Activated CD4-positive, CD25-positive, alpha-beta regulatory T cell treated with anti-CD3 and anti-CD28 coated beads, Interleukin-2, amount 50 U/mL, for 24 hours (primary cell): ENCODE measurements around the gene PALB2.

Source experiments
- ATAC-seq, 2 donors: fragments of 150-1000 bp; cut with Tn5 transposase; one replicate each; pipeline ENCODE4 v1.10.0; 2021; ENCODE audit warnings: mild to moderate bottlenecking in 1 of 2, moderate library complexity in 1 of 2

PALB2 gene

GRCh38 chr16:23580391-23580790, 60.7 kb downstream of the PALB2 start:
- ATAC-seq = no peak

- ATAC-seq = no peak
Observed at GRCh38 chr16:23579371-23579770, 61.7 kb downstream of the PALB2 start.

DNA sequence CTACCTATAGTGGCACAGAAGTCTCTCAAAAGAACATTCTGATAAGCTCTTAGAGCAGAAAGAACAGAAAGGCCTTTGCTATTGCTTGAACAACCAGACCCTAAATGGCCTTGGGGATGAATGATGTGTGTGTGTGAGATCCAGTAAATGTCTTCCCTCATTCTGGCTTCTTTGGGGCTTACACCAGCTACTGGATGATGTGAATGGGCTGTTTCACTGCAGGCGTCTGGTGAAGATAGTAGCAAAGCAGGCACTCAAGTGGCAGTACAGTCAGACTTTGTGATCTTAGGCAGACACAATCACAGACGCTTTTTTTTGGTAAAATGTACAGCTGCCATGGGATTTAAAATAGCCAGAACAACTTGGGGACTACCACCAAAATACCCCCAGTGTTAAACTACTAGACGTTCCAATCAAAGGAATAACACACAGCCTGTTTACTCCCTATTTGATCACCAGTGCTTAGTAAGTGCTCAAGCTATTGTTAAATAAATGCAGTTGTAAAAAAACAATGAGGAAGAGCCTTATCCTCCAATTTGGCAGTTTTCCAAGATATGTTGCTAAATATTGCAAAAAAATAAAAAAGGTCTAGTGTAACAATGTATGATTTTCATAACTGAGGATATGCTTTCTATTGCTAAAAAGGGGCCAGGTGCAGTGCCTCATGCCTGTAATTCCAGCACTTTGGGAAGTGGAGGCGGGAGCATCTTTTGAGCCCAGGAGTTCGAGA, 62.8 kb downstream of the PALB2 start:
- ATAC-seq = no peak

GRCh38 chr16:23577493-23577892, 63.6 kb downstream of the PALB2 start:
- ATAC-seq = no peak

DNA sequence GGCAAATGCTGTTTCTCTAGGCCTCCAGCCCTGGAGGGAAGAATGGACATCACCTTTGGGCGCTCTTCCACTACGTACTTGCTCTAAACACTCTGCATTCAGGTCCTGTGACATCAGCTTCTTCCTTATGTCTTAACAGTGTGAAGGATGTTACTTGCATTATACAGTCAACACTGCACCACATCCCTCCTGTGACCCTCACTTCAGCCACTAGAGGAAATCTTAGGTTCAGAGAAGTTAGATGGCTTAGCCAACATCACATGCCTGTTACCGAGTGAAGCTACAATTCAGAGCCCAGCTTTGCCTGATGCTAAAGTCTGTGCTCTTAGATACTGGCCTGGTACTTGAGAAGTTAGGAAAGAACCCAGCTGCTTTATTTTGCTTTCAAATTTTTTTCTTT, 65.3 kb downstream of the PALB2 start:
- no peak for ATAC-seq

DNA sequence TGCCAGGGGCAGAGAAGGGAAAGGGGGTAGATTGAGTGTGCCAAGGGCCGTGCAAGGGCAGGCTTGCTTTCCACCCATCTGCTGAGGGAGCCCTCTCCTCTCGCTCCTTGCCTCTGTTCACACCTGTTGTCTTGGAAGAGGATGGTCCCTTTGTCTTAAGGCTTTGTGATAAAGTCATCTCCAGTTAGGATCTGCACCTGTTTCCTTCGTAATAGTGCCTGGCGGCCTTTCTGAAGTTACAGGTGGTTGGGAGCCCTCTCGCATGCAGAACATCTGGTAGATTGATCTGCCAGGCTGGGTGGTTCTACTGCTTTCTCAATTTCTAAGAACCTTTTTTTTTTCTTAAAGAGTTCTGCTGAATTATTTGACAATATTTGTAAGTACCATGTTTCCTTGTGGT, 67.3 kb downstream of the PALB2 start:
- no peak for ATAC-seq

DNA sequence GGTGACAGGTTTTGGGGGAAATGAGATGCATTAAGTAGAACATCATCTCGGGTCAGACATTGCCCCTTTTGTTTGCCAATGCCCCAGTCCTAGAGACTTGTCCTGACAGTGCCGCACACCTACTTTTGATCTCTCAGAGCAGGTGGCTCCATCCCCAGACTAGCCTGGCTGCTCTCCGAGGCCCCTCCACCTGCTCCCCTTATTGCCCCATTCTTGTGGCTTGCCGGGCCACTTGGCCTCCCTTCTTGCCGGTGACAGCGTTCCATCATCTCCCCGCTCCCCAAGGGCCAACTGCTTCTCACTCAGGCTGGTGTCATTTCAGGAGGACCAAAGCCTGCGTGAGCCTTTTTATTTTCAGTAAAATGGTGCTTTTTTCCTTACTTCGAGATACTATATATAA, 68.7 kb downstream of the PALB2 start:
- ATAC-seq = no peak

GRCh38 chr16:23571895-23572294, 69.2 kb downstream of the PALB2 start:
- no peak for ATAC-seq

- no peak for ATAC-seq
Observed at GRCh38 chr16:23570992-23571632, 70.0 kb downstream of the PALB2 start.

DNA sequence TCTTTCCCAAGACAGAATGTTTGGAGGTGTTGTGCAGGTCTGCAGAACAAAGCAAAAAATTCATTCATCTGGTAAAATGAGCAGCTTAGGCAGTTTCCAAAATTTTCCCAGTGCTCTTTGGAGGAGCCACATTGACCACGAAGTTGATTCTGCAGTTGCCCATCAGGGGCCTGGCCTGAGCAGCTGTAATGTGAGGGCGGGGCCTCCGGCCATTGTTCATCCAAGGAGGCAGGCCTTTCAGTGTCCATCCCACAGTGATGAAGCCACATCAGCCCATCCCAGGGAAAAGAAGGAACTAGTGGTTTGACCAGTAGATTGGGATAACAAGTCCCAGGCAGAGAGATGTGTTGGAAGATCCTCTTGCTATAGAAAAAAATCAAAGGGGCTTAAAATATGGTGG, 73.5 kb downstream of the PALB2 start:
- ATAC-seq = no peak

DNA sequence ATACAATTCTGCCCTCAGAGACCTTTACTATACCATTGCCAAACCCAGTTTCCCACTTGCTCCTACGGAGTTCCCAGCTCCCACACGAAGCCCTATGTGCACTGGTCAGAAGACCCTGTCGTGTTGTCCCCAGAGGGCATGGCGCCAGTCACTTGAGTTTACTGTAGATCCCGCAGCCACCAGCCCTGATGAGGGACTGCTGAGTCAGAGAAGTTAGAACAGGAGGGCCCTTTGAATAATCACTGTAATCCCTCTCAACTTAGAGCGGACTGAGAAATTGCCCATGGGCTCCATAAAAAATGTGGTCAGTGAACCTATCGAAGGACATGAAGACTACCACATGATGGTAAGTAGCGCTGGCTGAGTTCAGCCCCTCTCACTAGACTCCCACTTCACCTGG, 74.4 kb downstream of the PALB2 start:
- ATAC-seq = no peak

GRCh38 chr16:23564575-23565363, 76.3 kb downstream of the PALB2 start:
- ATAC-seq = no peak

DNA sequence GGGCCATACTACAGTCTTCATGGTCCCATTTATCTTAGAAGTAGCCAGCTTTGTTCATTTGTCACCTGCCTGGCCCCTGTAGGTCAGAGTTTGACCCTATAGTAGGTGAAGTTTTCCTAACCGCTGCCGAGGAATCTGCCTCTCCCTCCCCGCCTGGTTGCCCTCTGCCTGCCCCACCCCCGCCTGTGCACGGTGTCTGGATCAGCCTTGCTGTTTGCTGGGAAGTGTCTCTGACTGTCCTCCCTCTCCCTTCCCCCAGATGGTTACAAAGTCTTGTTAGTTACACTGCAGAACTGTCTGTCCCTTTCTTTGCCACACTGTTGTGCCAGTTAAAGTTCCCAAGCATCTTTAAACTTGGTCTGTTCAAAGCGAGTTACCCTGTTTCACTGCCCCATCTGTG, 77.9 kb downstream of the PALB2 start:
- ATAC-seq = no peak

DNA sequence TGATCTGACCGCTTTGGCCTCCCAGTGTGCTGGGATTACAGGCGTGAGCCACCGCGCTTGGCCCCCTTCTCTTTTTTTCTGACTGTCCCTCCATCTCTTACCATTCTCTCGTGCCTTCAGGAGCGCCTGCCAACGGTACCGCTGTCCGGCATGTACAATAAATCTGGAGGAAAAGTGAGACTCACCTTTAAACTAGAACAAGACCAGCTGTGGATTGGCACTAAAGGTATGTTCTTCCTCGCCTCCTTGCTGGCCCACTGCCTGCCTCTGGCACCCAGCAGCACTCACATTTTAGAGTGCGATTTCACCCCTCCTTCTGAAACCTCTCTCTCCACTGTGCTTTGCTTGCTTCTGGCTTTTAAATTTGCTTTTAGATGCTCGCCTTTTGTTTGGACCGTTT, 78.6 kb downstream of the PALB2 start:
- ATAC-seq = no peak

GRCh38 chr16:23561586-23561985, 79.5 kb downstream of the PALB2 start:
- ATAC-seq = no peak

DNA sequence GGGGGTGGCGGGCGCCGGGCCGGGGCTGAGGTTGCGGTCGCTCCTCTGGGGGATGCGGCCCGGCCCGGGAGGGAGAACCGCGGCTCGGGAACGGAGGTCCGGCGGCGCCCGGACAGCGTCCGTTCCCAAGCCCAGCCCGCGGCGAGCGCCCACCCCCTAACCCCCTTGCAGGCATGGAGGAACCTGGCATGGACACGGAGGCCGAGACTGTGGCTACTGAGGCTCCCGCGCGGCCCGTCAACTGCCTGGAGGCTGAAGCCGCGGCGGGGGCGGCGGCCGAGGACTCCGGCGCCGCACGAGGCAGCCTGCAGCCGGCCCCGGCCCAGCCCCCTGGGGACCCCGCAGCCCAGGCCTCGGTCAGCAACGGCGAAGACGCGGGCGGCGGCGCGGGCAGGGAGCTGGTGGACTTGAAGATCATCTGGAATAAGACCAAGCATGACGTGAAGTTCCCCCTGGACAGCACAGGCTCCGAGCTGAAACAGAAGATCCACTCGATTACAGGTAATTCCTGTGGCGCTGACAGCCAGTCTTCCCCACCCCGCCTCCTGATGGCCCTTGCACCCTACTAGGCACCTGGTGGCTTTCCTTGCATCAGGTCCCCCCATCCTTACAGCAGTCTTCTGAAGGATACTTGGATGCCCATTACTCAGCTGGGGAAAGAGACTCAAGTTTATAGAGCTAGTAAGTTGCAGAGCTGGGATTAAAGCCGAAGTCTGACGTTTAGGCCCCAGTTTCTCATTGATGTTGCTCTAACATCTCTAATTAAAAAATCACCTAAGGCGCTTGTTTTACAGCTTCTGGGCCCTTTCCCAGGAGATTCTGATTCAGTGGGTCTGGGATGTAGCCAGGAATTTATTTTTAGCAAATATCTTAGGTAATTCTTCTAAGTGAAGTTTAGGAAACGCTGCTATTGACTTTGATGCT, 83.1 kb downstream of the PALB2 start:
- peak in 1 of 2 donors; percentile 0 for ATAC-seq

DNA sequence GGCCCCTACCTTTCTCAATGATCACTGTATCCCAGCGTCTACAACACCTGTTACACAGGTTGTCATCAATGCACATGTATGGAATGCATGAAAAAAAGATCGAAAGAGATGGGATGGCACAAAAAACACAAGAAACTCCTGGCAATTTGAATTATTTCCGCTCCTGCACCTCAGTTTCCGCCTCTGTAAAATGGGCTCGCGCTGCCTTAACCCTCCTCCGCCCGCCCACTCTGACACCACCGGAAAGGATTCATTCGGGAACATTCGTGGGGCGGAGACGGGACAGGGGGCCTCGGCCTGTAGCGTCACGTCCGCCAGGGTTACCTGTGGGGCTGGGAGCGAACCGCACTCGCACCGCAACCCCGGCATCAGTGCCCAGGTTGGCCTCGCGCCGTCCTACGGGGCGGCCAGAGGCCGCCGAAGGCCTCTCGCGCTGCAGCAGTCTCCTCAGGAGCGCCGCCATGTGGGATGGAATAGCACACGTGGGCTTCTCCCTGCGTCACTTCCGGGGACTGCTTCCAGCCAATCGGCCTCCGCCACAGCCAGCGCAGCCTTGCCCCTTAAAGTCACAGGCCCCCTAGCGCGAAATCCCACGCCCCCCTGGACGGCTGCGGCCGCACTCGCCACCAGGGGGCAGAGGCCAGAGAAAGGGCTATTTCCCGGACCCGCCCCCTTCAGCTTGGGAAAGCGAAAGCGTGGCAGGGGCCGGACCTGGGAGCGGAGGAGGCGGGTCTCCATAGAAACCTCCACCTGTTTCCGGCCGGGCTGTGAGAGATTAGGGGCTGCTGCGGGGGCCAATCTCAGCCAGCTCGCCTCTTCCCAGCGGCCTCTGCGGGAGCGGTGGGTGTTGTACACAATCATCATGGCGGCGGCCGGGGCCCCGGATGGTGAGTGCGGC, 84.0 kb downstream of the PALB2 start, which contains the start of the genes EARS2 and UBFD1:
Gene EARS2 (minus strand): TSS at position 470 of the 898 bp plus-strand sequence. CDS start 7 bp downstream, at position 463.
Gene UBFD1 (plus strand): TSS at position 847 of the 898 bp plus-strand sequence. CDS start 16 bp downstream, at position 863.
- ATAC-seq = peak; percentile 92 to 95

- ATAC-seq = no peak
Observed at GRCh38 chr16:23554536-23554935, 86.6 kb downstream of the PALB2 start.
